Effector CD8-positive, alpha-beta T cell (primary cell): Measurements from ENCODE around the gene HOXA4.

ENCODE experiments used
- DNase-seq: peaks from one replicate; lab custom pipeline; 2025; lab: John Stamatoyannopoulos, UW

HOXA4 gene

GRCh38 chr7:27105301-27106031 lies 25.1 kb downstream of the HOXA4 start:
- no peak for DNase-seq

- no peak for DNase-seq
Observed at GRCh38 chr7:27104341-27105058, 26.1 kb downstream of the HOXA4 start.

- DNase-seq = no peak
Observed at GRCh38 chr7:27103489-27104226, 26.9 kb downstream of the HOXA4 start.

- DNase-seq = no peak
Observed at GRCh38 chr7:27102581-27103442, 27.7 kb downstream of the HOXA4 start, which contains the start of gene HOXA2. Gene HOXA2 (minus strand): TSS chr7:27102683. CDS start chr7:27102500, 183 bp downstream.

- DNase-seq = no peak
Observed at GRCh38 chr7:27101957-27102580, 28.5 kb downstream of the HOXA4 start.

DNA sequence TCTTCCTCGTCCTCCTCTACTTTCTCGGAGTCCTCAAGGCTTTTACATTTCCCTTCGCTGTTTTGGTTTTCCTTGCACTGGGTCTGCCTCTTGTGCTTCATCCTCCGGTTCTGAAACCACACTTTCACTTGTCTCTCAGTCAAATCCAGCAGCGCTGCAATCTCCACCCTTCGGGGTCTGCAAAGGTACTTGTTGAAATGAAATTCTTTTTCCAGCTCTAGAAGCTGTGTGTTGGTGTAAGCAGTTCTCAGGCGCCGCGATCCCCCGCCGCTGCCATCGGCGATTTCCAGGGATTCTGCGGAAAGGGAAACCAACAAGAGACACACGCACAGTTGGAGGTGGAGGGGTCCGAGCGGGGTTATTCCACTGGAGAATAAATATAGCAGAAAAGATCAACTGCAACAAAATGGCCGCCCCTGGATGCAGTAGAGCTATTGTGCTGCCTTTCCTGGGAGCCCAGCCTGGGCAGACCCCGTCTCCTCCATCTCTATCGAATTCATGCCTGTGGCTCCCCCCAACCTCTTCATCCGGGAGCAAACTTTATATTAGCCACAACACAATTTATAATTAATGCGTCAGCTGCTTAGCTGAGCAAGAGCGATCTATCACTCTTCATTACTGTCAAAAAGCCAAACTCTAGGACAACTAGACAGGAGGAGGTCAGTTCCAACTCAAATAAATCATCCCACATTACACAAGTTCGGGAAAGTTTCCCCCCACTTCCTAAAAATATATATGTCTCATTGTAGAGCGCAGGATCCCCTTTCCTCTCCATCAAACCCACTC lies 29.2 kb downstream of the HOXA4 start:
- no peak for DNase-seq

DNA sequence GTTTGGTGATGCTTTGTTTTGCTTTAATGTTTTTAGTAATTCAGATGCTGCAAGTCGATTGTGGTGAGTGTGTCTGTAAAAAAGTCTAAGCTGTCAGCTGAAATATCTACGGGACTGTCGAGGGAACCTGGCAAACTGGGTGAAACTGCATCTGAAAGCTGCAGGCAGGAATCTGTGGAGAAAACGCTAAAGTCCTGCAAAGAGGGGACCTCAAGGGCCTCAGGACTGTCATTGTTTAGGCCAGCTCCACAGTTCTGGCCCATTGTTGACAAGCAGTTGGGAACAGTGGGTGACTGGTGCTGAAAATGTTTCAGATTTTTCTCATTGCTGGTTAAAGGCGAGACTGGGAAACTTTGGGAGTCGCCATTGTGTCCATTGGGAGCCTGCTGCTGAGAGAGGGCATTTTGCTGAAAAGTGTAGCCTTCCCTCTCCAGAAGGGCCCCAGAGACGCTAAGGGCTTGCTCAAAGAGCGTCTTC lies 29.8 kb downstream of the HOXA4 start:
- DNase-seq = no peak

DNA sequence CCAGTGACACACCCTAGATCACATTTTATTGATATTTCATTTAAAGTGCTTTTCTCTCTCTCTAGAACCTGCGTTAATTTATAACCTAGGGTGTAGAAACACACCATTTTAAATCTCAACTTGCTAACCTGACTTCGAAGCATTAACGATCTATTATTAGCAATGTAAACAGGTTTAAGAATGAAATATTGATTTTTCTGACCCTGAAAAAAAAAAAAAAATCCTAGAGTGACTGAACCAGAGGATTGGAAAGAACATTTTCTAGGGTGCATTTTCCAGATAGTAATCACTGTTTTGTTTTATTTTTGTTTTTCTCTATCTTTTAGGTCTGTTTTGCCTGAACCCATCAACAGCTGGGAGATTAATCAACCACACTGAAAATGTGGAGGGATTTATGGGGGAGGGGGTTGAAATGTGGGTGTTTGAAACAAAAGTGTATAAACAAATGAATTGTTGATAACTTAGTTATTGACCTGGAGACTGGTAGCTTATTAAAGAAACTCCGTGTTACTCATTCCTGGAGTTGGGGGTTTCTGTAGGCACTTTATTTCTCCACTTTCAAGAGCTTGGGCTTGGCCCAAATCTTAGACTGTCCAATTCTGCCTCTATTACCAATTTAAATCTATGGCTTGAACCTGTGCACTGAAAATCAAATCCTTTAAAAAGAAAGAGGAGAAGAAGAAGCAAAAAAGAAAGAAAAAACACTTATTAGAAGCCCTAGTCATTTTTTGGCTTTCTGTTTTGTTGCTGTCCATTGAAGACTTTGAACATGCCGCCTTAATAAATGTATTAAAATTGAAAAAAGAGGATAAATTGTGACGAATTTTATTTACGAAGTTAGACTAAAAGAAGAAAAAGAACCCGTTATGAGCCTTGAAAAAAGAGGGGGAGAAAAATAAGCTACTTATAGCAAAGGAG lies 30.8 kb downstream of the HOXA4 start:
- DNase-seq = no peak

- no peak for DNase-seq
Observed at GRCh38 chr7:27098578-27099451, 31.7 kb downstream of the HOXA4 start.

DNA sequence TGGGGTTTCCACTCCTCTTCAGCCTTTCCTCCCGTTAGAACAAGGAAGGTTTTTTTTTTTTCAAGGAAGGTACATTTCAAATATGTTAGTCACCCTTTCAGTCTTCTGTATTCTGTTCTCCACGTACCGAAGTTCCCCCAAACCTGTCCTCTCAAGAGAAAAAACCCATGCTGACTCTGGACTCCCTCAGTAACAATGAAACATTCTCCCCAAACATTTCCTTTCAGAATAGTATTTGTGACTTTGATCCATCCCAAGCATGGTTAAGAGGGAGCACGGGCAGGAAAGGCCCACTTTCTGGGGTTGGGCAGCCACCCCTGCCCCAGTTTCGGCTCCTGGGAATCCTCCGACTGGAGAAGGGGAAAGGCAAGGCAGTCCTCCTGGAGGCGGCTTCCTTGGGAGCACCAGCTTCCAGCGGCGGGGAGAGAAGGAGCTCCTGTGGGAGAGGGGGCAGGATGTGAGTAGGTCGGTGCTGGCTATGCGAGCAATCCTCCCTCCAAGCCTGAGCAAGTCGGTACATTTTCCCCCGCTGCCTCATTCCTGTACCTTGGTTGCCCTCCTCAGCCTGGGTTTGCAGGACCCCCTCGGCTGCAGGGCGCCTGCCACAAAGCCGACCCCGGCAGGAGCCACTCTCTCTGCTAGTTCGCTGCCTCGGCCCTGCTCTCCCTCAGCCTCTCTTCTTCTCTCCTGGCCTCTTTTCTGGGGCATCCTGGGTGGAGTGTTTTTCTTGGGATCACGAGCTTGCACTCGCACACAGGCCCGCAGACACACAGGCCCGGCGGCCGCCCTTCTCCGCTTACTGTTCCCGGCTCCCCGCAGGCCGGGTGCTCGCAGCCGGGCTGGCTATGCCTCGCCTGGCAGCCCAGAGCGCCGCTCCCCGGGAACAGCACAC lies 32.6 kb downstream of the HOXA4 start:
- no peak for DNase-seq

- no peak for DNase-seq
Observed at GRCh38 chr7:27096768-27097514, 33.6 kb downstream of the HOXA4 start.

DNA sequence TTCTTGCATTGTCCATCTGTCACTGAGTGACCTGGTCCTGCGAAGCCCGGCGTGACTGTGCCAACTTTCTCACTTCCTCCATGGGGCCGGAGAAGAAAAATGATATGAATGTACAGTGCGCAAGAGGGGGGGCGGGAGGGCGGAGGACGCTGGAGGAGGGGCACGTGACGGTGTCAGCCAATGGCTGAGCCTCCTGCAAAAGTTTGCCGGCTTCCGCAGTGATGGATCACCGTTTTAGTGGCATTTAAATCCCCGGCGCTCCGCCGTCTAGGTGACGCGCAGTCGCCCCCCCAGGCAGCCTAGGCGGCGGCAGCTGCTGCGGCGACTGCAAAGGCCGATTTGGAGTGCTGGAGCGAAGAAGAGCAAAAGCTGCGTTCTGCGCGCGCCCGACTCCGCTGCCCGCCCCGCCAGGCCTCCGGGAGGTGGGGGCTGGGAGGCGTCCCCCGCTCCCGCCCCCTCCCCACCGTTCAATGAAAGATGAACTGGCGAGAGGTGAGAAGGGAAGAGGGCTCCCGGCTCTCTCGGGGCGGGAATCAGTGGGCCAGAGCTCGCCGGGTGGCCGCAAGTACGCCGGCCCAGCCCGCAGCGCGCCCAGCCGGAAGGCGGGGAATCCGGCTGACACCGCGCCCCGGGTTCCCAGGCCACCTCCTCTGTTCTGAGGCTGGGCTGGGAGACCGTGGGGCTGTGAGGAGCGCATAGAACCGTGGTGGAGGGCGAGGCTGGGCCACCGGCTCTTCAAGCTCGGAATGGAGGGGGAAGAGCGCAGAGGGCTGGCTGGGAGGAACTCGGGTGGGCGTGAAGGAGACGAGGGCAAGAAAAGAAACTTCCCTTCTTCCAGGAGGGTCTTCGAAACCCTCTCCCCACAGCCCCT lies 34.4 kb downstream of the HOXA4 start, which contains the start of gene HOXA1:
HOXA1 (minus strand) TSS at position 104 of the 871 bp plus-strand sequence; CDS start at position 16, 88 bp downstream.
- peak; percentile 57 for DNase-seq

GRCh38 chr7:27095050-27095896 lies 35.3 kb downstream of the HOXA4 start:
- no peak for DNase-seq
